HEK293T (cell line): Measurements from ENCODE around the gene AQP9.

Experiments
- CTCF ChIA-PET: fragments of 350-600 bp; formaldehyde crosslinking; extraction: SDS; loops from one replicate; lab custom pipeline; 2021; ENCODE audit warnings: antibody characterized with exemption, inconsistent platforms; lab: Yijun Ruan, JAX
- POLR2A ChIA-PET: fragments of 350-600 bp; formaldehyde crosslinking; extraction: SDS; loops from one replicate; lab custom pipeline; 2020; ENCODE audit warnings: antibody characterized with exemption, inconsistent platforms; lab: Yijun Ruan, JAX
- DNase-seq: peaks from one replicate; pipeline ENCODE4 v3.0.0; 2012; ENCODE audit warnings: mixed read lengths; ENCODE audit errors: extremely low spot score
- ARNT ChIP-seq: fragments of 450-650 bp; IDR thresholded peaks from 2 replicates; pipeline ENCODE4 v1.6.1; 2017; ENCODE audit warnings: mild to moderate bottlenecking
- BHLHE40 ChIP-seq: fragments of 450-650 bp; IDR thresholded peaks from 2 replicates; pipeline ENCODE4 v1.6.1; 2016; ENCODE audit warnings: mild to moderate bottlenecking, moderate library complexity, borderline replicate concordance
- CTBP1 ChIP-seq: fragments of 450-650 bp; IDR thresholded peaks from 2 replicates; pipeline ENCODE4 v1.6.1; 2016; ENCODE audit warnings: borderline replicate concordance
- ELF4 ChIP-seq: fragments of 450-650 bp; IDR thresholded peaks from 2 replicates; pipeline ENCODE4 v1.6.1; 2017; ENCODE audit warnings: antibody characterized with exemption
- FOXA1 ChIP-seq: fragments of 450-650 bp; IDR thresholded peaks from 2 replicates; pipeline ENCODE4 v1.6.1; 2016; ENCODE audit warnings: mild to moderate bottlenecking
- FOXK2 ChIP-seq: fragments of 450-650 bp; IDR thresholded peaks from 2 replicates; pipeline ENCODE4 v1.6.1; 2016; ENCODE audit warnings: mild to moderate bottlenecking
- FOXM1 ChIP-seq: fragments of 450-650 bp; IDR thresholded peaks from 2 replicates; pipeline ENCODE4 v1.6.1; 2017; ENCODE audit warnings: mild to moderate bottlenecking, borderline replicate concordance
- HDGF ChIP-seq: fragments of 450-650 bp; IDR thresholded peaks from 2 replicates; pipeline ENCODE4 v1.6.1; 2017; ENCODE audit warnings: antibody characterized with exemption, borderline replicate concordance
- L3MBTL2 ChIP-seq: fragments of 450-650 bp; conservative IDR thresholded peaks from 2 replicates; pipeline ENCODE4 v1.6.1; 2016; ENCODE audit warnings: mild to moderate bottlenecking
- LEF1 ChIP-seq: fragments of 450-650 bp; IDR thresholded peaks from 2 replicates; pipeline ENCODE4 v1.6.1; 2017; ENCODE audit warnings: mild to moderate bottlenecking, borderline replicate concordance
- NFRKB ChIP-seq: fragments of 450-650 bp; IDR thresholded peaks from 2 replicates; pipeline ENCODE4 v1.6.1; 2016; ENCODE audit warnings: mild to moderate bottlenecking, moderate library complexity
- SP1 ChIP-seq: fragments of 450-650 bp; IDR thresholded peaks from 2 replicates; pipeline ENCODE4 v1.6.1; 2017
- SUZ12 ChIP-seq: fragments of 450-650 bp; IDR thresholded peaks from 2 replicates; pipeline ENCODE4 v1.6.1; 2016; ENCODE audit warnings: mild to moderate bottlenecking
- TARDBP ChIP-seq: fragments of 450-650 bp; IDR thresholded peaks from 2 replicates; pipeline ENCODE4 v1.6.1; 2016
- ZNF384 ChIP-seq: fragments of 450-650 bp; IDR thresholded peaks from 2 replicates; pipeline ENCODE4 v1.6.1; 2016
- TF ChIP-seq, protein P1 (sequence below): fragments of 450-650 bp; IDR thresholded peaks from 2 replicates; pipeline ENCODE4 v1.6.1; 2016

Gene AQP9

DNA sequence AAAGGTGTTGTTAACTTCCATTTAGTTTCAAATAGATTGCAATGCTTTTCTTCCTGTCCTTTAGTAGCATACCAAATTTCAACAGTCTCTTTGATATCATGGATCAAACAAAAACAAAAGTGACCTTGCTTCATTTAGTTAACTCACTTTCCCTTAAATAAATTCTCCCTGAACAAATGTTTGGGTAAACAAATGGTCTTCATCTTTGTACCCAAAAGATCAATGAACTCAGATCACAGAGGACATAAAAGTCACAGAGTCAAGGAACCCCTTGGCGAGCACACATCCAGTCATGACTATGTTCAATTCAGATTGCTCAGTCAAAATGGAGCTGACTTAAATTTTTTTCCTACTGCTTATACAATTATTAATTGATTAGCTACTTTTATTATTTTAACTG, 20.6 kb upstream of the AQP9 start:
- no peak for DNase-seq
- ChIA-PET POLR2A (no interaction called here), CTCF (no interaction called here)
- TF ChIP-seq TARDBP (no peak), FOXM1 (no peak), ZNF384 (no peak), FOXK2 (no peak)

DNA sequence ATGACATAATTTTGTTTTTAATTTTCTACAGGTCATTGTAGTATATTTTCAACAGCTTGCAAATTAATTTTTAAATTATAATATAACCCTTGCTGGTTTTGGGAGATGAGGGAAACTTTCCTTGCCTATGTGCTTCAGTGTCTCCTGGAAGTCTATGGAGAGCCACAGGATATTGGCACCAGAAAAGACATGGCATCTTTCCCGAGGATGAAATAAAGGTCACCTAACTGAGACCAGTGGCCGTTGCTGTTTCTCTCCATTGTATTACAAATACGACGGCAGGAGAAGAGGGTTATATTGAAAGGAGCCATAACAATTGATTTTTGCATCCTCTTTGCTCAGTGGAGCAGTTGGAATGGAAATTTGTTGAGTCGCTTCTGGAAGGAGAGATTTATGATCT, 19.9 kb upstream of the AQP9 start:
- DNase-seq = no peak
- CTCF ChIA-PET = no interaction called here
- POLR2A ChIA-PET = no interaction called here
- TF ChIP-seq TARDBP (no peak), SUZ12 (no peak), SP1 (no peak)

DNA sequence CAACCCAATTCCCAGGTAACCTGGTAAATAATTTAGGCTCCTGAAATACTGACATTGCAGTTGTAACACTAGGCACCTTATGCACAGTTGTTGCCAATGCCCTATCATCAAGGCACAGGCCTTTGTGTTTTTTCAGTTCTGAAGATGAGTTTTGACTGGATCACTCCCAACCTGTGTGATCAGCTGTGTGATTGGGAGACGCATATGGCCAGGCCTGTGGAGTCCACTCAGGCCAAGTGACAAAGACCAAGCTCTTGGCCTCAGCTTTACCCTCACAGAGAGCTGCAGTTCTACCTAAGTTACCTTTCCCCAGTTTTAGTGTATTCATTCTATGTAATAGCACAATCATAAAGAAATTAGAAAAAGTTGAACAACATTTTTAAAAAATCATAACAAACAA, 19.2 kb upstream of the AQP9 start:
- ChIA-PET POLR2A (no interaction called here), CTCF (no interaction called here)
- TF ChIP-seq SUZ12 (no peak), ZNF384 (no peak), CTBP1 (no peak), FOXK2 (no peak), ARNT (no peak), LEF1 (no peak), BHLHE40 (no peak), L3MBTL2 (no peak), FOXA1 (no peak), NFRKB (no peak), ELF4 (no peak), SP1 (no peak), TARDBP (no peak), HDGF (no peak), FOXM1 (no peak)
- TF ChIP-seq, protein P1, sequence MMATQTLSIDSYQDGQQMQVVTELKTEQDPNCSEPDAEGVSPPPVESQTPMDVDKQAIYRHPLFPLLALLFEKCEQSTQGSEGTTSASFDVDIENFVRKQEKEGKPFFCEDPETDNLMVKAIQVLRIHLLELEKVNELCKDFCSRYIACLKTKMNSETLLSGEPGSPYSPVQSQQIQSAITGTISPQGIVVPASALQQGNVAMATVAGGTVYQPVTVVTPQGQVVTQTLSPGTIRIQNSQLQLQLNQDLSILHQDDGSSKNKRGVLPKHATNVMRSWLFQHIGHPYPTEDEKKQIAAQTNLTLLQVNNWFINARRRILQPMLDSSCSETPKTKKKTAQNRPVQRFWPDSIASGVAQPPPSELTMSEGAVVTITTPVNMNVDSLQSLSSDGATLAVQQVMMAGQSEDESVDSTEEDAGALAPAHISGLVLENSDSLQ = no peak
- no peak for DNase-seq

DNA sequence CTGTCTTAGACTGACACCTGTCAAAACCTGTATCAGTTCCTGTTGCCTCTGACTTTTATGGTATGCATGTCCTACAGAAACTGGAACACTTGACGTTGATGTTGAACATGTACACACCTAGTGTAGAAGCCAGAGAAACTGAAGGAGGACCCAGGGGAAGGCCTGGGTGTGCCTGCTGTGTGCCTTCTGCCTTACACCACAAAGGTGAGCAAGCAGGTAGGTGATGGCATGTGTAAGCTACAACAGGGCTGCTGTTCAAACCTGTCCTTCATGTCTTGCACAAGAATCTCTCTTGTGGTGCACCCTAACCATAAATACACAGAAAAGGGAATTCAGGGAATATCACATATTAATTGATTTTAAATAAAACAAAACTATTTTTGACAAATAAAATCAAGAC, 13.6 kb upstream of the AQP9 start:
- ChIA-PET POLR2A (no interaction called here), CTCF (no interaction called here)
- no peak for DNase-seq
- no peak for TF ChIP-seq BHLHE40
- TF ChIP-seq LEF1 = no peak
- TF ChIP-seq L3MBTL2 = no peak
- no peak for TF ChIP-seq FOXM1
- TF ChIP-seq TARDBP = no peak

DNA sequence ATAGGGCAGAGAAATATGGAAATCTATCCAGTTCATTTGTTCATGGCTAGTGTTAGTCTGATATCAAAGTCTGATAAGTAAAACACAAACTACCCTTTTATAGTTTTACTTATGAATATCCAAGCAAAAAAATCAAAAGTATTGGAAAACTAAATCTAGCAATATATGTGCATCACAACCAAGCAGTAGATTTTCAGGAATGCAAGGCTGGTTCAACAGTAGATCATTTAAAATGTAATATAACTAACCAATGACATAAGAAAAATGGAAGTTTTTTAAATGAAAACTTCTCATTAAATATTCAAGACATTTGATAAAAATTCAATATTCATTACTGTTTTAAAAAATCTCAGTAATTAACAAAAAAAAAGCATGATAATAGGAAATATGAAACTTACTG, 12.8 kb upstream of the AQP9 start:
- CTCF ChIA-PET = no interaction called here
- DNase-seq = no peak

DNA sequence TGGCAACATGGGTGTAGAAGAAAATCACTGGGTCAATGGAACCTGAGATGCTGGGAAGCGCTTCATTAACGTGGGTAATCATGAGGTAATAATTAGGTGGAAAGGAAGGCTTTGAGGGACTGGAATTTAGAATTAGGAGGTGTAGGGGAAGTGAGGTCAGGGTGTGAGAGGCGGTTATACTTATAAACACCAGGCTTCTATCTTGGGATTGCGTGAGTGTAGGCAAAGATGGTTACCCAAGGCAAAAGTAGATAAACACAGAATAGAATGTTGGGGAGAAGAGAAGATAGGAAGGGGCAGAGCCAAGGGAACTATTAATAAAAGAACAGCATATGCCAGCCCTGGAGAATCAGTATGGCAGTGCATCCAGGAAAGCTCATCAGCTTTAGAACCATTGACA, 3.3 kb upstream of the AQP9 start:
- ChIA-PET POLR2A (no interaction called here), CTCF (no interaction called here)
- DNase-seq = no peak
- TF ChIP-seq ARNT (no peak), NFRKB (no peak), ZNF384 (no peak), TARDBP (no peak), LEF1 (no peak), L3MBTL2 (no peak), FOXA1 (no peak), HDGF (no peak), CTBP1 (no peak), BHLHE40 (no peak), SUZ12 (no peak), FOXK2 (no peak), FOXM1 (no peak), SP1 (no peak), ELF4 (no peak)
- TF ChIP-seq, protein P1 = no peak

More for the DNA sequence above, 12.8 kb upstream of the AQP9 start:
- TF ChIP-seq NFRKB (no peak), ELF4 (no peak), FOXK2 (no peak), FOXM1 (no peak)
- POLR2A ChIA-PET = no interaction called here

DNA sequence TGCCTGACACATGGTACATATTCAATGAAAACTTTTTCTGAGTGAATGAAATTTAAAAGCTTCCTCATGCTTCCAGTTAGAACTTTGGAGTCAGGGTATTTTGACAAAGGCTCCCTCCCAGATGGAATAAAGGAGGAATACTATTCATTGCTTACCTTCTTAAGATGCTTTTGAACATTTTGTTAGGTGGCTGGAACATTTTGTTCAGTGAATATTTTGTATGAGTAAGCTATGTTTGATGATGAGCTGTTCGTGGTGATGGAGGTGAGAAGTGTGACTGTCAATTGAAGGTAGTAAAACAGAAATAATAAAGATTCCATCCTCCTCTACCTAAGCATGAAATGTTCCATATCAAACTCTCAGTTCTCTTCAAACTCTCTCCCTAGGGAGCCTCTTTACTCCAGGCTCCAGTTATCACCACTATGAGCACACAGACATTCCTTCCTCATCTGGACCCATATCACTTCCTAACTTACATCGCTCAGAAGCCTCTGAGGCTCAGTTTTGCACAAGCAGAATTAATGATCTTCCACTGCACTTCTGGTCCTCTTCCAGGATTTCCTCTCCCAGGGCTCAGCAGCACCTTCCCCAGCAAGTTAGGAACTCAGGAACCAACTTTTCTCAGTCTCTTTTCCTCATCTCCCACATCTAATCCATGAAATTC, 2.5 kb upstream of the AQP9 start:
- ChIA-PET POLR2A (no interaction called here), CTCF (no interaction called here)
- DNase-seq = no peak
- TF ChIP-seq SP1 (no peak), ARNT (no peak), BHLHE40 (no peak), TARDBP (no peak), HDGF (no peak), ZNF384 (no peak), CTBP1 (no peak), LEF1 (no peak), NFRKB (no peak), L3MBTL2 (no peak), SUZ12 (no peak), FOXM1 (no peak), FOXA1 (no peak), ELF4 (no peak), FOXK2 (no peak)
- TF ChIP-seq, protein P1 = no peak
